Prostate gland (tissue), 2 donors: Measurements from ENCODE around the gene JAK1.

Experiments
- CTCF ChIP-seq, 4 experiments: fragments of 200-600 bp in 2 of 4; fragments of 450-650 bp in 2 of 4; sonication (generic) in 2 of 4; IDR thresholded peaks; 1 replicate in 3 of 4; 2 replicates in 1 of 4; pipeline ENCODE4 v1.5.1; 2016 to 2019; ENCODE audit warnings: antibody characterized with exemption in 4 of 4, mild to moderate bottlenecking in 2 of 4, moderate library complexity in 2 of 4
- POLR2A ChIP-seq: fragments of 450-650 bp; IDR thresholded peaks from one replicate; pipeline ENCODE4 v1.6.1; 2016; ENCODE audit warnings: antibody characterized with exemption, mild to moderate bottlenecking
- POLR2AphosphoS5 ChIP-seq: sonication (generic); formaldehyde crosslinking; IDR thresholded peaks from one replicate; pipeline ENCODE4 v1.6.1; 2017; ENCODE audit warnings: antibody characterized with exemption

- TF ChIP-seq CTCF (IDR thresholded peaks at IDR 0.05), result no peak
- no peak for TF ChIP-seq POLR2A
- TF ChIP-seq POLR2AphosphoS5, result no peak
These were observed 129.5 kb downstream of the JAK1 start for GRCh38 chr1:64836802-64837201.
